ENCODE results near the gene IPCEF1. TPM values are rescaled to one million over a fixed set of nuclear protein-coding genes. Genes with fewer than 3 reads are reported as not detected.

The IPCEF1 gene
- total RNA-seq, 1 experiment from 2014 or later: 0.48 TPM

- Mint-ChIP-seq H3K4me1 (peaks cover 6 to 13% of the 10 kb centered on the region in 2 experiments), H3K36me3 (ENCODE audit: insufficient read depth in 1 of 3, low read depth in 3 of 3) (no peaks in the 10 kb centered on the region), H3K4me3 (no peak overlapping the region), H3K27ac (no peak overlapping the region), H3K9me3 (no peaks in the 10 kb centered on the region; a peak in 1 of 5 replicates), H3K27me3 (ENCODE audit: low read depth) (no peaks in the 10 kb centered on the region)
- H3K79me2 ChIP-seq (ENCODE audit: insufficient read depth, low read length): no peaks in the 10 kb centered on the region
- H2AFZ ChIP-seq (ENCODE audit: low read length): no peak overlapping the region
- H3K56ac ChIP-seq (ENCODE audit: insufficient read length, low read depth, low read length): no peak overlapping the region
- no peaks in the 10 kb centered on the region for H4K20me1 ChIP-seq (ENCODE audit: control insufficient read depth, insufficient read depth, insufficient read length)
- H3K4ac ChIP-seq (ENCODE audit: low read depth, low read length): no peak overlapping the region
- no peak overlapping the region for H2BK15ac ChIP-seq (ENCODE audit: low read depth, low read length)
- H2AK5ac ChIP-seq (ENCODE audit: insufficient read length, low read length): no peak overlapping the region
- no peak overlapping the region for H2BK12ac ChIP-seq (ENCODE audit: insufficient read length, low read depth, low read length)
- no peaks in the 10 kb centered on the region for H3K23me2 ChIP-seq (ENCODE audit: insufficient read length, low read depth, low read length, poor library complexity, severe bottlenecking)
- H3K9me3 ChIP-seq (ENCODE audit: control insufficient read depth, low read depth, low read length): no peaks in the 10 kb centered on the region
- no peak overlapping the region for H3K9ac ChIP-seq (ENCODE audit: extremely low read depth, insufficient read length, low read length)
- no peak overlapping the region for H3K14ac ChIP-seq (ENCODE audit: insufficient read depth, low read length)
- no peak overlapping the region for H3K4me2 ChIP-seq (ENCODE audit: insufficient read depth, insufficient read length, low read length)
- no peaks in the 10 kb centered on the region for H3K27me3 ChIP-seq (ENCODE audit: insufficient read depth, low read length)
- no peak overlapping the region for H3K27ac ChIP-seq (ENCODE audit: insufficient read length, low read depth, low read length)
- WGBS (ENCODE audit: extremely low coverage, insufficient read length, low lambda C conversion rate): no CpG with 5 or more reads among the region's 3 CpGs
- H3K18ac ChIP-seq (ENCODE audit: insufficient read length, low read depth, low read length): no peak overlapping the region
- no peak overlapping the region for H3K23ac ChIP-seq (ENCODE audit: insufficient read length, low read depth, low read length)
- no peak overlapping the region for H4K5ac ChIP-seq (ENCODE audit: insufficient read length, low read depth, low read length)
- TF ChIP-seq CTCF (conservative IDR thresholded peaks at IDR 0.05): no peak
- H2BK5ac ChIP-seq (ENCODE audit: insufficient read length, low read length): no peak overlapping the region
- H3K4me1 ChIP-seq (ENCODE audit: insufficient read depth, low read length): peaks cover 4% of the 10 kb centered on the region; the same call in 1 of the 2 replicates
- no peak overlapping the region for H4K91ac ChIP-seq (ENCODE audit: insufficient read length, low read depth, low read length)
- no peak overlapping the region for H4K8ac ChIP-seq (replicated peaks; ENCODE audit: insufficient read length, low read depth, low read length)
- H3K79me1 ChIP-seq (ENCODE audit: insufficient read depth, low read depth, low read length, poor library complexity, severe bottlenecking): no peaks in the 10 kb centered on the region
- no peak overlapping the region for H3T11ph ChIP-seq (ENCODE audit: low read length)
- no peak overlapping the region for H2BK20ac ChIP-seq (ENCODE audit: low read depth, low read length, poor library complexity, severe bottlenecking)
- no peak for DNase-seq
- no peak overlapping the region for H2BK120ac ChIP-seq (ENCODE audit: low read depth, low read length, poor library complexity, severe bottlenecking)
These were observed 23.0 kb upstream of the IPCEF1 start for GRCh38 chr6:154379585-154379984.

All from H9 (cell line).